GM12891 (cell line): ENCODE measurements around the gene USH2A.

Source experiments
- POLR2AphosphoS5 ChIP-seq: IDR thresholded peaks from 2 replicates; pipeline ENCODE4 v1.6.1; 2011; ENCODE audit warnings: low read depth, low read length, control low read depth
- SPI1 ChIP-seq: IDR thresholded peaks from 2 replicates; pipeline ENCODE4 v1.6.1; 2011; ENCODE audit warnings: low read depth, low read length, control low read depth
- TAF1 ChIP-seq: IDR thresholded peaks from 2 replicates; pipeline ENCODE4 v1.6.1; 2011; ENCODE audit warnings: low read depth, low read length, control low read depth

- TF ChIP-seq POLR2AphosphoS5: no peak
- no peak for TF ChIP-seq TAF1
- TF ChIP-seq SPI1: no peak
These were observed 185.2 kb downstream of the USH2A start for GRCh38 chr1:216237927-216238542.
